ENCODE data around the gene RAB40C. TPM values are rescaled to one million over a fixed set of nuclear protein-coding genes. Genes with fewer than 3 reads are reported as not detected.

RAB40C gene
- total RNA-seq, 1 experiment from 2014 or later: 22.5 TPM

- Mint-ChIP-seq H3K27ac (no peak overlapping the region), H3K27me3 (ENCODE audit: low read depth) (no peaks in the 10 kb centered on the region), H3K9me3 (no peaks in the 10 kb centered on the region), H3K4me1 (no peaks in the 10 kb centered on the region), H3K36me3 (no peaks in the 10 kb centered on the region), H3K4me3 (no peak overlapping the region)
- ChIA-PET CTCF (interaction anchor here (0.7 to 1.8 kb wide), 7 partner anchors 15 to 132 kb away, joined by 3 to 8 read pairs (median 4); partner anchors contain the start of gene RHBDL1), POLR2A (no interaction called here)
- TF ChIP-seq ZNF263 (CRISPR knock-in tag; IDR thresholded peaks at IDR 0.05; ENCODE audit: low read depth) (no peak), GRHL2 (CRISPR knock-in tag; IDR thresholded peaks at IDR 0.05; ENCODE audit: insufficient replicate concordance, severe bottlenecking) (no peak), JUN (CRISPR knock-in tag; IDR thresholded peaks at IDR 0.05) (no peak), ZNF416 (CRISPR knock-in tag; IDR thresholded peaks at IDR 0.05) (no peak), GABPB1 (CRISPR knock-in tag; IDR thresholded peaks at IDR 0.05) (peak; percentile 42; the same call in 1 of the 2 replicates)
- ATAC-seq (no peak), DNase-seq (ENCODE audit: low spot score) (no peak)
Measured at GRCh38 chr16:543301-544164, 46.3 kb upstream of the RAB40C start.

- Mint-ChIP-seq H3K4me3 (no peak overlapping the region), H3K27ac (no peak overlapping the region), H3K9me3 (no peaks in the 10 kb centered on the region), H3K27me3 (ENCODE audit: low read depth) (no peaks in the 10 kb centered on the region), H3K36me3 (no peaks in the 10 kb centered on the region), H3K4me1 (no peaks in the 10 kb centered on the region)
- DNase-seq (ENCODE audit: low spot score) (no peak), ATAC-seq (no peak)
- TF ChIP-seq ETV6 (CRISPR knock-in tag; IDR thresholded peaks at IDR 0.05): no peak
- TF ChIP-seq SOX15 (CRISPR knock-in tag; IDR thresholded peaks at IDR 0.05): no peak
- no peak for TF ChIP-seq TCF7 (CRISPR knock-in tag; IDR thresholded peaks at IDR 0.05; ENCODE audit: low read depth)
- no peak for TF ChIP-seq ZNF121 (CRISPR knock-in tag; IDR thresholded peaks at IDR 0.05)
- no peak for TF ChIP-seq PREB (CRISPR knock-in tag; IDR thresholded peaks at IDR 0.05; ENCODE audit: borderline replicate concordance)
- TF ChIP-seq NFYB (CRISPR knock-in tag; conservative IDR thresholded peaks at IDR 0.05; ENCODE audit: low read depth): no peak
- no peak for TF ChIP-seq NR1H2 (CRISPR knock-in tag; IDR thresholded peaks at IDR 0.05)
- TF ChIP-seq TEAD1 (CRISPR knock-in tag; IDR thresholded peaks at IDR 0.05): no peak
- no peak for TF ChIP-seq ATF6 (CRISPR knock-in tag; IDR thresholded peaks at IDR 0.05)
- no peak for TF ChIP-seq ZMAT4 (CRISPR knock-in tag; IDR thresholded peaks at IDR 0.05)
- TF ChIP-seq RELA (CRISPR knock-in tag; IDR thresholded peaks at IDR 0.05; ENCODE audit: borderline replicate concordance): no peak
- no peak for TF ChIP-seq NR3C1 (CRISPR knock-in tag; conservative IDR thresholded peaks at IDR 0.05; ENCODE audit: low read depth)
- TF ChIP-seq ZNF423 (CRISPR knock-in tag; IDR thresholded peaks at IDR 0.05): no peak
- no peak for TF ChIP-seq AR (CRISPR knock-in tag; IDR thresholded peaks at IDR 0.05)
- no peak for TF ChIP-seq HMGA2 (CRISPR knock-in tag; IDR thresholded peaks at IDR 0.05)
- no peak for TF ChIP-seq JAZF1 (CRISPR knock-in tag; IDR thresholded peaks at IDR 0.05)
- no peak for TF ChIP-seq ZNF138 (CRISPR knock-in tag; conservative IDR thresholded peaks at IDR 0.05)
- no peak for TF ChIP-seq ZNF219 (CRISPR knock-in tag; IDR thresholded peaks at IDR 0.05; ENCODE audit: borderline replicate concordance)
- TF ChIP-seq GTF2I (CRISPR knock-in tag; conservative IDR thresholded peaks at IDR 0.05): no peak
- ChIA-PET CTCF (interaction anchor here (1.7 kb wide), 1 partner anchor 56 kb away, joined by 6 read pairs; no protein-coding TSS in a partner anchor), POLR2A (no interaction called here)
Measured at GRCh38 chr16:544517-544916, 45.3 kb upstream of the RAB40C start.

All from WTC11 (cell line).